Fibroblast of skin of abdomen (primary cell): Measurements from ENCODE around the gene CDHR5.

Experiments
- DNase-seq: peaks from one replicate; pipeline ENCODE4 v3.0.0-alpha.2; 2013

The CDHR5 gene

GRCh38 chr11:645536-645935 lies 20.8 kb upstream of the CDHR5 start:
- DNase-seq = no peak

- DNase-seq = no peak
These were observed 19.3 kb upstream of the CDHR5 start for GRCh38 chr11:643849-644738.

- DNase-seq = no peak
These were observed 18.6 kb upstream of the CDHR5 start for GRCh38 chr11:643366-643765.

GRCh38 chr11:641806-642370 lies 17.1 kb upstream of the CDHR5 start:
- DNase-seq = no peak

- DNase-seq = no peak
These were observed 15.4 kb upstream of the CDHR5 start for GRCh38 chr11:640021-640706.

- no peak for DNase-seq
These were observed 14.7 kb upstream of the CDHR5 start for GRCh38 chr11:639332-639955.

- DNase-seq = peak; percentile 16
These were observed 14.0 kb upstream of the CDHR5 start for GRCh38 chr11:638631-639331.

- DNase-seq = no peak
These were observed 13.1 kb upstream of the CDHR5 start for GRCh38 chr11:637593-638521.

GRCh38 chr11:637333-637592 lies 12.5 kb upstream of the CDHR5 start:
- DNase-seq = no peak

- DNase-seq = peak; percentile 33
These were observed 12.0 kb upstream of the CDHR5 start, which contains the start of gene DRD4 for GRCh38 chr11:636511-637332. Gene DRD4 (plus strand): TSS chr11:637269. CDS start chr11:637305, 36 bp downstream.

- DNase-seq = no peak
These were observed 11.3 kb upstream of the CDHR5 start for GRCh38 chr11:635945-636510.

- DNase-seq = no peak
These were observed 6.1 kb upstream of the CDHR5 start for GRCh38 chr11:630871-631270.

GRCh38 chr11:629237-629583 lies 4.5 kb upstream of the CDHR5 start:
- DNase-seq = no peak

- no peak for DNase-seq
These were observed 3.3 kb upstream of the CDHR5 start for GRCh38 chr11:628056-628455.

GRCh38 chr11:627308-627576 lies 2.5 kb upstream of the CDHR5 start:
- DNase-seq = no peak

- no peak for DNase-seq
These were observed 1.9 kb upstream of the CDHR5 start, which contains the start of gene SCT for GRCh38 chr11:626475-627307. Gene SCT (minus strand): TSS chr11:627181. CDS start chr11:627143, 38 bp downstream.

GRCh38 chr11:625636-626268 lies 997 bp upstream of the CDHR5 start:
- no peak for DNase-seq

GRCh38 chr11:623999-624704 lies 603 bp downstream of the CDHR5 start:
- no peak for DNase-seq
